Suprapubic skin (tissue), 4 donors: ENCODE data around the gene TM6SF1. TPM values are rescaled to one million over a fixed set of nuclear protein-coding genes. Genes with fewer than 3 reads are reported as not detected.
"Not testable (repeated sequence)": the region's sequence is repeated elsewhere in the genome, so short reads cannot be mapped to it uniquely, and the experiment has no call there.

Experiments
- DNase-seq, 2 donors: peaks; one replicate each; pipeline ENCODE4 v3.0.0-alpha.2; 2019; ENCODE audit warnings: low spot score in 2 of 2
- H3K27ac ChIP-seq: fragments of 200-600 bp; sonication (generic); one replicate; pipeline ENCODE4 v1.5.1; 2019
- H3K27me3 ChIP-seq: fragments of 200-600 bp; sonication (generic); one replicate; pipeline ENCODE4 v1.5.1; 2019
- H3K36me3 ChIP-seq: fragments of 200-600 bp; sonication (generic); one replicate; pipeline ENCODE4 v1.5.1; 2019
- H3K4me1 ChIP-seq: fragments of 200-600 bp; sonication (generic); one replicate; pipeline ENCODE4 v1.5.1; 2019
- H3K4me3 ChIP-seq: fragments of 200-600 bp; sonication (generic); one replicate; pipeline ENCODE4 v1.5.1; 2019; ENCODE audit warnings: mild to moderate bottlenecking
- H3K9me3 ChIP-seq: fragments of 200-600 bp; sonication (generic); one replicate; pipeline ENCODE4 v1.5.1; 2019
- CTCF ChIP-seq, 2 donors: fragments of 200-600 bp in 1 of 2; fragments of 450-650 bp in 1 of 2; sonication (generic) in 1 of 2; IDR thresholded peaks; one replicate each; pipeline ENCODE4 v1.5.1; 2016 to 2019; ENCODE audit warnings: antibody characterized with exemption in 2 of 2, mild to moderate bottlenecking in 1 of 2, moderate library complexity in 1 of 2
- EP300 ChIP-seq: sonication (generic); formaldehyde crosslinking; IDR thresholded peaks from one replicate; pipeline ENCODE4 v1.6.1; 2017; ENCODE audit warnings: antibody characterized with exemption
- POLR2A ChIP-seq, 2 donors: fragments of 450-650 bp; IDR thresholded peaks; one replicate each; pipeline ENCODE4 v1.6.1; 2017; ENCODE audit warnings: antibody characterized with exemption in 2 of 2, mild to moderate bottlenecking in 2 of 2, moderate library complexity in 2 of 2
- POLR2AphosphoS5 ChIP-seq, 3 donors: sonication (generic); formaldehyde crosslinking; IDR thresholded peaks; one replicate each; pipeline ENCODE4 v1.6.1; 2017; ENCODE audit warnings: antibody characterized with exemption in 3 of 3
- WGBS: methylation state at CpG from one replicate; pipeline ENCODE4 v1.1.5; 2018; 5-methylcytosine and 5-hydroxymethylcytosine counted together
- total RNA-seq, 4 donors: library from RNA; depleted of rRNA; stranded (reverse); fragments of >200 nt; gene quantifications; one replicate each; pipeline ENCODE4 v1.1.0, GENCODE V29; 2016

The TM6SF1 gene
- total RNA-seq, 4 donors from 2014 or later: 1.6 to 2.7 (median 2.3) TPM

- Histone ChIP-seq H3K4me1 (no peaks in the 10 kb centered on the region), H3K27ac (no peak overlapping the region), H3K9me3 (peaks cover 15% of the 10 kb centered on the region), H3K27me3 (no peaks in the 10 kb centered on the region), H3K4me3 (no peak overlapping the region), H3K36me3 (no peaks in the 10 kb centered on the region)
- no peak for TF ChIP-seq POLR2A (IDR thresholded peaks at IDR 0.05)
- TF ChIP-seq POLR2AphosphoS5 (IDR thresholded peaks at IDR 0.05): no peak
- TF ChIP-seq CTCF (IDR thresholded peaks at IDR 0.05): no peak
- no peak for TF ChIP-seq EP300
- WGBS: 92% methylated on average over 2 of the region's 2 CpGs
- DNase-seq: no peak
Measured at GRCh38 chr15:83166830-83167229, 59.4 kb downstream of the TM6SF1 start.

GRCh38 chr15:83169576-83169975 is 62.1 kb downstream of the TM6SF1 start:
- H3K36me3 ChIP-seq, H3K27ac ChIP-seq, H3K4me1 ChIP-seq, H3K4me3 ChIP-seq, H3K27me3 ChIP-seq, DNase-seq: not testable (repeated sequence)
- H3K9me3 ChIP-seq: peaks cover 15% of the 10 kb centered on the region
- 91% methylated on average over 5 of the region's 5 CpGs for WGBS

GRCh38 chr15:83170474-83171165 is 63.2 kb downstream of the TM6SF1 start:
- no peaks in the 10 kb centered on the region for H3K4me1 ChIP-seq
- TF ChIP-seq CTCF (IDR thresholded peaks at IDR 0.05): no peak
- TF ChIP-seq EP300: no peak
- TF ChIP-seq POLR2A (IDR thresholded peaks at IDR 0.05): no peak
- TF ChIP-seq POLR2AphosphoS5 (IDR thresholded peaks at IDR 0.05): no peak
- H3K27me3 ChIP-seq: no peaks in the 10 kb centered on the region
- no peak overlapping the region for H3K4me3 ChIP-seq
- WGBS: 70% methylated on average over 4 of the region's 4 CpGs
- no peak for DNase-seq
- H3K36me3 ChIP-seq: no peaks in the 10 kb centered on the region
- H3K27ac ChIP-seq: no peak overlapping the region
- peaks cover 15% of the 10 kb centered on the region for H3K9me3 ChIP-seq

- H3K36me3 ChIP-seq: no peaks in the 10 kb centered on the region
- no peaks in the 10 kb centered on the region for H3K27me3 ChIP-seq
- 89% methylated on average over 1 of the region's 1 CpG for WGBS
- H3K27ac ChIP-seq: no peak overlapping the region
- TF ChIP-seq CTCF (IDR thresholded peaks at IDR 0.05) (no peak), POLR2AphosphoS5 (IDR thresholded peaks at IDR 0.05) (no peak), EP300 (no peak), POLR2A (IDR thresholded peaks at IDR 0.05) (no peak)
- H3K4me1 ChIP-seq: no peaks in the 10 kb centered on the region
- no peaks in the 10 kb centered on the region for H3K9me3 ChIP-seq
- no peak for DNase-seq
- no peak overlapping the region for H3K4me3 ChIP-seq
Measured at GRCh38 chr15:83174891-83175290, 67.4 kb downstream of the TM6SF1 start.

GRCh38 chr15:83178390-83178789 is 70.9 kb downstream of the TM6SF1 start:
- no peak for DNase-seq
- H3K27ac ChIP-seq: no peak overlapping the region
- no peaks in the 10 kb centered on the region for H3K27me3 ChIP-seq
- TF ChIP-seq CTCF (IDR thresholded peaks at IDR 0.05) (no peak), POLR2A (IDR thresholded peaks at IDR 0.05) (no peak), POLR2AphosphoS5 (IDR thresholded peaks at IDR 0.05) (no peak), EP300 (no peak)
- no peak overlapping the region for H3K4me3 ChIP-seq
- no peaks in the 10 kb centered on the region for H3K4me1 ChIP-seq
- 81% methylated on average over 2 of the region's 2 CpGs for WGBS
- H3K36me3 ChIP-seq: no peaks in the 10 kb centered on the region
- H3K9me3 ChIP-seq: no peaks in the 10 kb centered on the region

- H3K4me3 ChIP-seq: no peak overlapping the region
- DNase-seq: no peak
- no peak for TF ChIP-seq EP300
- no peak for TF ChIP-seq POLR2AphosphoS5 (IDR thresholded peaks at IDR 0.05)
- no peak for TF ChIP-seq POLR2A (IDR thresholded peaks at IDR 0.05)
- TF ChIP-seq CTCF (IDR thresholded peaks at IDR 0.05): no peak
- 98% methylated on average over 2 of the region's 3 CpGs for WGBS
- no peaks in the 10 kb centered on the region for H3K27me3 ChIP-seq
- no peaks in the 10 kb centered on the region for H3K4me1 ChIP-seq
- no peaks in the 10 kb centered on the region for H3K36me3 ChIP-seq
- H3K27ac ChIP-seq: no peak overlapping the region
- H3K9me3 ChIP-seq: no peaks in the 10 kb centered on the region
Measured at GRCh38 chr15:83178869-83179325, 71.5 kb downstream of the TM6SF1 start.
